ENCODE results near the gene INO80. TPM values are rescaled to one million over a fixed set of nuclear protein-coding genes. Genes with fewer than 3 reads are reported as not detected.

Gene INO80
- total RNA-seq, 2 experiments from 2014 or later, result 31.7 to 35.1 TPM

DNA sequence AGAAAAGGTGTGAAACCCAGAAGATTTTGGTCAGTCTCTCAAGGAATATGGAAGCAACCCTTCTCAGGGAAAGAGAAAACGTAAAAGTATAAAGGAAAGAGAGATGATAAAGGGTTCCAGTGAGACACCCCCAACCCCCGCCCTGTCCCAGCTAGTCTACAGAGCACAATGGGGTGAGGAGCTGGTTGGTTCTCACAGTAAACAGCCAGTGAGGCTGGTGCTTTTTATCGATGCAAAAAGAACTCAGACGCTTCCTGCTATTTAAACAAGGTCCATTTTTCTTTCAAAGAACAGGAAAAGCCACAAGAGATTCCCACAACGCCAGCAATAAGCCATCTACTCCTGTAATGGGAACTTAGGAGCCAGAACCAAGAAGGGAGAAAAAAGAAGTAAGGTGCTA lies 96.9 kb downstream of the INO80 start:
- ChIA-PET CTCF (ENCODE audit: unreplicated experiment) (no interaction called here), POLR2A (no interaction called here)
- BruUV-seq (replicated peaks), result no TSS peak
- Histone ChIP-seq H4K20me1 (ENCODE audit: insufficient read depth, low read length) (0 out of 2 replicates have a peak, but pooled peaks cover 6% of the 10 kb centered on the region), H3K9me2 (ENCODE audit: insufficient read depth, low read length) (no peaks in the 10 kb centered on the region), H3K36me3 (ENCODE audit: insufficient read depth, low read length) (peaks cover 90% of the 10 kb centered on the region), H3K27ac (ENCODE audit: low read depth, low read length, poor library complexity, severe bottlenecking) (no peak overlapping the region), H3K4me2 (ENCODE audit: low read length) (no peak overlapping the region), H3K9me3 (ENCODE audit: low read length) (no peaks in the 10 kb centered on the region), H3K79me2 (ENCODE audit: insufficient read depth, low read depth, low read length) (no peaks in the 10 kb centered on the region), H2AFZ (ENCODE audit: low read length) (no peak overlapping the region), H3K4me3 (ENCODE audit: low read depth, low read length, poor library complexity, severe bottlenecking) (no peak overlapping the region), H3K4me1 (ENCODE audit: insufficient read depth, low read length, poor library complexity, severe bottlenecking) (peaks cover under 1% of the 10 kb centered on the region)
- no peak for DNase-seq (ENCODE audit: low spot score)
- TF ChIP-seq EZH2phosphoT487 (IDR thresholded peaks at IDR 0.05; ENCODE audit: borderline replicate concordance, low read depth, low read length), result no peak
- intact Hi-C loops (cut with micrococcal nuclease; ENCODE audit: unreplicated experiment), result loop anchor here (2.0 kb wide), 1 partner anchor 166 kb away; no protein-coding TSS in a partner anchor

DNA sequence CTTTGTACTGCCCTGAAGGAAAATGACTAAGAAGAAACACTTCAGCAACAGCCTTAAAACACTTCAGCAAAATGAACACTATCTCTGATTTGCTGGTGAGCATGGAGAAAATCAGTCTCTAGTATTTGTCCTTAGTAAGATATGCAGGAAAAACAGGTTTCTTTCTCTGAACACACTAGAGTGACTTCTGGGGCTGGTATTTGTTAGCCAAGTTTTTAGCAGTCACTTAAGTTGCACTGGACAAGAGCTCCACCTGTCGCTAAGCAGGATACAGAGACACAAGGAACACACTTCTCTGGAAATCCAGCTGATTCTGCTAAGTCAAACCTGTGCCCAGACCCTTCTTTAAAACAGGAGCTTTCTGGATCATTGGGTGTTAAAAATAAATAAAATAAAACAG lies 97.5 kb downstream of the INO80 start:
- CTCF ChIA-PET (ENCODE audit: unreplicated experiment), result no interaction called here
- H3K9me2 ChIP-seq (ENCODE audit: insufficient read depth, low read length), result no peaks in the 10 kb centered on the region
- intact Hi-C loops (cut with micrococcal nuclease; ENCODE audit: unreplicated experiment), result loop anchor here (2.0 kb wide), 1 partner anchor 166 kb away; no protein-coding TSS in a partner anchor
- no peak overlapping the region for H3K27ac ChIP-seq (ENCODE audit: low read depth, low read length, poor library complexity, severe bottlenecking)
- no peaks in the 10 kb centered on the region for H3K79me2 ChIP-seq (ENCODE audit: insufficient read depth, low read depth, low read length)
- no peak for TF ChIP-seq EZH2phosphoT487 (IDR thresholded peaks at IDR 0.05; ENCODE audit: borderline replicate concordance, low read depth, low read length)
- TF ChIP-seq, protein P1, sequence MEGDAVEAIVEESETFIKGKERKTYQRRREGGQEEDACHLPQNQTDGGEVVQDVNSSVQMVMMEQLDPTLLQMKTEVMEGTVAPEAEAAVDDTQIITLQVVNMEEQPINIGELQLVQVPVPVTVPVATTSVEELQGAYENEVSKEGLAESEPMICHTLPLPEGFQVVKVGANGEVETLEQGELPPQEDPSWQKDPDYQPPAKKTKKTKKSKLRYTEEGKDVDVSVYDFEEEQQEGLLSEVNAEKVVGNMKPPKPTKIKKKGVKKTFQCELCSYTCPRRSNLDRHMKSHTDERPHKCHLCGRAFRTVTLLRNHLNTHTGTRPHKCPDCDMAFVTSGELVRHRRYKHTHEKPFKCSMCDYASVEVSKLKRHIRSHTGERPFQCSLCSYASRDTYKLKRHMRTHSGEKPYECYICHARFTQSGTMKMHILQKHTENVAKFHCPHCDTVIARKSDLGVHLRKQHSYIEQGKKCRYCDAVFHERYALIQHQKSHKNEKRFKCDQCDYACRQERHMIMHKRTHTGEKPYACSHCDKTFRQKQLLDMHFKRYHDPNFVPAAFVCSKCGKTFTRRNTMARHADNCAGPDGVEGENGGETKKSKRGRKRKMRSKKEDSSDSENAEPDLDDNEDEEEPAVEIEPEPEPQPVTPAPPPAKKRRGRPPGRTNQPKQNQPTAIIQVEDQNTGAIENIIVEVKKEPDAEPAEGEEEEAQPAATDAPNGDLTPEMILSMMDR (conservative IDR thresholded peaks at IDR 0.05; ENCODE audit: low read length), result no peak
- peaks cover 95% of the 10 kb centered on the region for H3K36me3 ChIP-seq (ENCODE audit: insufficient read depth, low read length)
- DNase-seq (ENCODE audit: low spot score), result no peak
- no peak overlapping the region for H3K4me2 ChIP-seq (ENCODE audit: low read length)
- H4K20me1 ChIP-seq (ENCODE audit: insufficient read depth, low read length), result 0 out of 2 replicates have a peak, but pooled peaks cover 6% of the 10 kb centered on the region
- no peak overlapping the region for H2AFZ ChIP-seq (ENCODE audit: low read length)
- no peak overlapping the region for H3K4me3 ChIP-seq (ENCODE audit: low read depth, low read length, poor library complexity, severe bottlenecking)
- H3K9me3 ChIP-seq (ENCODE audit: low read length), result no peaks in the 10 kb centered on the region
- H3K4me1 ChIP-seq (ENCODE audit: insufficient read depth, low read length, poor library complexity, severe bottlenecking), result peaks cover 7% of the 10 kb centered on the region
- POLR2A ChIA-PET, result no interaction called here
- no TSS peak for BruUV-seq (replicated peaks)

GRCh38 chr15:41017066-41017735 lies 98.9 kb downstream of the INO80 start:
- Histone ChIP-seq H3K4me3 (ENCODE audit: low read depth, low read length, poor library complexity, severe bottlenecking) (no peak overlapping the region), H3K4me2 (ENCODE audit: low read length) (no peak overlapping the region), H3K36me3 (ENCODE audit: insufficient read depth, low read length) (peaks cover 96% of the 10 kb centered on the region), H2AFZ (ENCODE audit: low read length) (no peak overlapping the region), H3K9me3 (ENCODE audit: low read length) (no peaks in the 10 kb centered on the region), H3K27ac (ENCODE audit: low read depth, low read length, poor library complexity, severe bottlenecking) (no peak overlapping the region), H3K4me1 (ENCODE audit: insufficient read depth, low read length, poor library complexity, severe bottlenecking) (peaks cover 7% of the 10 kb centered on the region), H3K79me2 (ENCODE audit: insufficient read depth, low read depth, low read length) (no peaks in the 10 kb centered on the region), H4K20me1 (ENCODE audit: insufficient read depth, low read length) (0 out of 2 replicates have a peak, but pooled peaks cover 6% of the 10 kb centered on the region), H3K9me2 (ENCODE audit: insufficient read depth, low read length) (no peaks in the 10 kb centered on the region)
- no peak for DNase-seq (ENCODE audit: low spot score)
- TF ChIP-seq, protein P1 (conservative IDR thresholded peaks at IDR 0.05; ENCODE audit: low read length), result no peak
- TF ChIP-seq EZH2phosphoT487 (IDR thresholded peaks at IDR 0.05; ENCODE audit: borderline replicate concordance, low read depth, low read length), result no peak
- BruUV-seq (replicated peaks), result no TSS peak
- ChIA-PET CTCF (ENCODE audit: unreplicated experiment) (interaction anchor here (0.6 kb wide), 1 partner anchor 121 kb away, joined by 3 read pairs; no protein-coding TSS in a partner anchor), POLR2A (interaction anchor here (1.5 kb wide), 1 partner anchor 8 kb away, joined by 3 read pairs; no protein-coding TSS in a partner anchor)
- intact Hi-C loops (cut with micrococcal nuclease; ENCODE audit: unreplicated experiment), result no loop called here

All from OCI-LY7 (cell line).